ENCODE data around the gene LDLRAD1.
"Not testable (repeated sequence)": the region's sequence is repeated elsewhere in the genome, so short reads cannot be mapped to it uniquely, and the experiment has no call there.

Gene LDLRAD1

GRCh38 chr1:54017979-54018378 lies at the start of gene LDLRAD1:
Gene LDLRAD1 (minus strand): TSS chr1:54018186. CDS start chr1:54018112, 74 bp downstream.
- no peak within 1 kb of the TSS for H3K4me3 ChIP-seq (ENCODE audit: low read length)
- no peaks in the 10 kb centered on the region for H3K36me3 ChIP-seq (ENCODE audit: control insufficient read depth, insufficient read depth, low read length)
- H3K9ac ChIP-seq (ENCODE audit: low read length): no peak within 1 kb of the TSS
- no peak within 1 kb of the TSS for H3K27ac ChIP-seq (ENCODE audit: low read depth, low read length)
- no peaks in the 10 kb centered on the region for H3K4me1 ChIP-seq (ENCODE audit: control insufficient read depth, insufficient read depth, low read length)
- H3K27me3 ChIP-seq (ENCODE audit: control insufficient read depth, insufficient read depth, low read length): no peaks in the 10 kb centered on the region

- no peaks in the 10 kb centered on the region for H3K36me3 ChIP-seq (ENCODE audit: control insufficient read depth, insufficient read depth, low read length)
- H3K9ac ChIP-seq (ENCODE audit: low read length): no peak overlapping the region
- H3K27ac ChIP-seq (ENCODE audit: low read depth, low read length): no peak overlapping the region
- H3K27me3 ChIP-seq (ENCODE audit: control insufficient read depth, insufficient read depth, low read length): no peaks in the 10 kb centered on the region
- no peak overlapping the region for H3K4me3 ChIP-seq (ENCODE audit: low read length)
- H3K4me1 ChIP-seq (ENCODE audit: control insufficient read depth, insufficient read depth, low read length): no peaks in the 10 kb centered on the region
Observed at GRCh38 chr1:54064299-54064698, 46.3 kb upstream of the LDLRAD1 start.

GRCh38 chr1:54054438-54054749 lies 36.4 kb upstream of the LDLRAD1 start:
- H3K4me3 ChIP-seq (ENCODE audit: low read length): peak overlapping the region; percentile 95
- no peaks in the 10 kb centered on the region for H3K36me3 ChIP-seq (ENCODE audit: control insufficient read depth, insufficient read depth, low read length)
- no peak overlapping the region for H3K9ac ChIP-seq (ENCODE audit: low read length)
- no peaks in the 10 kb centered on the region for H3K27me3 ChIP-seq (ENCODE audit: control insufficient read depth, insufficient read depth, low read length)
- H3K4me1 ChIP-seq (ENCODE audit: control insufficient read depth, insufficient read depth, low read length): peaks cover 5% of the 10 kb centered on the region
- no peak overlapping the region for H3K27ac ChIP-seq (ENCODE audit: low read depth, low read length)

- Histone ChIP-seq H3K36me3 (ENCODE audit: control insufficient read depth, insufficient read depth, low read length) (no peaks in the 10 kb centered on the region), H3K27me3 (ENCODE audit: control insufficient read depth, insufficient read depth, low read length) (no peaks in the 10 kb centered on the region), H3K4me1 (ENCODE audit: control insufficient read depth, insufficient read depth, low read length) (peaks cover 5% of the 10 kb centered on the region), H3K4me3 (ENCODE audit: low read length) (peak overlapping the region; percentile 95), H3K27ac (ENCODE audit: low read depth, low read length) (peak overlapping the region; percentile 84), H3K9ac (ENCODE audit: low read length) (peak overlapping the region; percentile 76)
Observed at GRCh38 chr1:54053745-54054437, 35.9 kb upstream of the LDLRAD1 start.

- Histone ChIP-seq H3K9ac (ENCODE audit: low read length) (peak within 1 kb of the TSS; percentile 97), H3K27me3 (ENCODE audit: control insufficient read depth, insufficient read depth, low read length) (no peaks in the 10 kb centered on the region), H3K4me3 (ENCODE audit: low read length) (peak within 1 kb of the TSS; percentile 100), H3K27ac (ENCODE audit: low read depth, low read length) (peak within 1 kb of the TSS; percentile 96), H3K36me3 (ENCODE audit: control insufficient read depth, insufficient read depth, low read length) (no peaks in the 10 kb centered on the region), H3K4me1 (ENCODE audit: control insufficient read depth, insufficient read depth, low read length) (peaks cover 5% of the 10 kb centered on the region)
Observed at GRCh38 chr1:54052934-54053744, 35.2 kb upstream of the LDLRAD1 start, which contains the start of the genes TCEANC2 and TMEM59. Gene TCEANC2 (plus strand): TSS chr1:54053608. CDS start chr1:54054423, 815 bp downstream. Gene TMEM59 (minus strand): TSS chr1:54053204. CDS start chr1:54053188, 16 bp downstream.

GRCh38 chr1:54052431-54052933 lies 34.5 kb upstream of the LDLRAD1 start:
- peak overlapping the region; percentile 97 for H3K9ac ChIP-seq (ENCODE audit: low read length)
- peak overlapping the region; percentile 96 for H3K27ac ChIP-seq (ENCODE audit: low read depth, low read length)
- H3K27me3 ChIP-seq (ENCODE audit: control insufficient read depth, insufficient read depth, low read length): no peaks in the 10 kb centered on the region
- peak overlapping the region; percentile 100 for H3K4me3 ChIP-seq (ENCODE audit: low read length)
- no peaks in the 10 kb centered on the region for H3K36me3 ChIP-seq (ENCODE audit: control insufficient read depth, insufficient read depth, low read length)
- peaks cover 5% of the 10 kb centered on the region for H3K4me1 ChIP-seq (ENCODE audit: control insufficient read depth, insufficient read depth, low read length)

GRCh38 chr1:54051933-54052430 lies 34.0 kb upstream of the LDLRAD1 start:
- Histone ChIP-seq H3K27ac (ENCODE audit: low read depth, low read length) (peak overlapping the region; percentile 96), H3K4me3 (ENCODE audit: low read length) (peak overlapping the region; percentile 100), H3K27me3 (ENCODE audit: control insufficient read depth, insufficient read depth, low read length) (no peaks in the 10 kb centered on the region), H3K36me3 (ENCODE audit: control insufficient read depth, insufficient read depth, low read length) (no peaks in the 10 kb centered on the region), H3K9ac (ENCODE audit: low read length) (peak overlapping the region; percentile 97), H3K4me1 (ENCODE audit: control insufficient read depth, insufficient read depth, low read length) (peaks cover 5% of the 10 kb centered on the region)

- H3K4me3 ChIP-seq (ENCODE audit: low read length); H3K36me3 ChIP-seq (ENCODE audit: control insufficient read depth, insufficient read depth, low read length); H3K4me1 ChIP-seq (ENCODE audit: control insufficient read depth, insufficient read depth, low read length); H3K9ac ChIP-seq (ENCODE audit: low read length); H3K27ac ChIP-seq (ENCODE audit: low read depth, low read length); H3K27me3 ChIP-seq (ENCODE audit: control insufficient read depth, insufficient read depth, low read length): not testable (repeated sequence)
Observed at GRCh38 chr1:54050435-54050834, 32.4 kb upstream of the LDLRAD1 start.

- Histone ChIP-seq H3K4me3 (ENCODE audit: low read length) (no peak overlapping the region), H3K27ac (ENCODE audit: low read depth, low read length) (no peak overlapping the region), H3K4me1 (ENCODE audit: control insufficient read depth, insufficient read depth, low read length) (peaks cover 3% of the 10 kb centered on the region), H3K9ac (ENCODE audit: low read length) (no peak overlapping the region), H3K36me3 (ENCODE audit: control insufficient read depth, insufficient read depth, low read length) (peaks cover 2% of the 10 kb centered on the region), H3K27me3 (ENCODE audit: control insufficient read depth, insufficient read depth, low read length) (no peaks in the 10 kb centered on the region)
Observed at GRCh38 chr1:54047384-54048305, 29.7 kb upstream of the LDLRAD1 start.

- Histone ChIP-seq H3K36me3 (ENCODE audit: control insufficient read depth, insufficient read depth, low read length) (peaks cover 7% of the 10 kb centered on the region), H3K27ac (ENCODE audit: low read depth, low read length) (no peak overlapping the region)
Observed at GRCh38 chr1:54046671-54047383, 28.8 kb upstream of the LDLRAD1 start.

GRCh38 chr1:54045496-54045895 lies 27.5 kb upstream of the LDLRAD1 start:
- Histone ChIP-seq H3K27me3 (ENCODE audit: control insufficient read depth, insufficient read depth, low read length) (no peaks in the 10 kb centered on the region), H3K9ac (ENCODE audit: low read length) (no peak overlapping the region), H3K36me3 (ENCODE audit: control insufficient read depth, insufficient read depth, low read length) (peaks cover 13% of the 10 kb centered on the region), H3K4me1 (ENCODE audit: control insufficient read depth, insufficient read depth, low read length) (no peaks in the 10 kb centered on the region), H3K27ac (ENCODE audit: low read depth, low read length) (no peak overlapping the region), H3K4me3 (ENCODE audit: low read length) (no peak overlapping the region)

More at GRCh38 chr1:54046671-54047383, 28.8 kb upstream of the LDLRAD1 start:
- Histone ChIP-seq H3K4me1 (ENCODE audit: control insufficient read depth, insufficient read depth, low read length) (peaks cover 3% of the 10 kb centered on the region), H3K27me3 (ENCODE audit: control insufficient read depth, insufficient read depth, low read length) (no peaks in the 10 kb centered on the region), H3K9ac (ENCODE audit: low read length) (no peak overlapping the region), H3K4me3 (ENCODE audit: low read length) (no peak overlapping the region)
